OCI-LY1 (cell line): ENCODE results near the gene KCP.

ENCODE experiments used
- H2AFZ ChIP-seq: fragments of 200-600 bp; sonication (generic), shearing (Covaris generic); 2 replicates; pipeline ENCODE4 v1.6.0; 2014; ENCODE audit warnings: antibody characterized with exemption, mild to moderate bottlenecking, low read length
- H3F3A ChIP-seq: fragments of 200-600 bp; sonication (generic), shearing (Covaris generic); 2 replicates; pipeline ENCODE4 v1.6.0; 2014; ENCODE audit warnings: mild to moderate bottlenecking, antibody characterized with exemption, low read length, moderate library complexity; ENCODE audit not compliant: insufficient read depth
- H3K27ac ChIP-seq: fragments of 200-600 bp; sonication (generic); 2 replicates; pipeline ENCODE4 v1.5.1; 2014; ENCODE audit warnings: low read length, mixed run types, mild to moderate bottlenecking, low read depth; ENCODE audit not compliant: poor library complexity, severe bottlenecking
- H3K27me3 ChIP-seq: fragments of 200-600 bp; sonication (generic); 2 replicates; pipeline ENCODE4 v1.6.0; 2014; ENCODE audit warnings: antibody characterized with exemption, mild to moderate bottlenecking, low read length, moderate library complexity; ENCODE audit not compliant: insufficient read depth
- H3K36me3 ChIP-seq: fragments of 200-600 bp; sonication (generic); 2 replicates; pipeline ENCODE4 v1.6.1; 2014; ENCODE audit warnings: mild to moderate bottlenecking, antibody characterized with exemption, low read length, moderate library complexity, mixed read lengths; ENCODE audit not compliant: insufficient read depth
- H3K4me1 ChIP-seq: fragments of 200-600 bp; sonication (generic); 2 replicates; pipeline ENCODE4 v1.5.1; 2014; ENCODE audit warnings: mild to moderate bottlenecking, low read length, moderate library complexity; ENCODE audit not compliant: insufficient read depth, severe bottlenecking
- H3K4me2 ChIP-seq: fragments of 200-600 bp; sonication (generic), shearing (Covaris generic); 2 replicates; pipeline ENCODE4 v1.6.1; 2014; ENCODE audit warnings: low read length
- H3K4me3 ChIP-seq: fragments of 200-600 bp; sonication (generic); 2 replicates; pipeline ENCODE4 v1.5.1; 2014; ENCODE audit warnings: low read length, low read depth, mild to moderate bottlenecking, mixed read lengths; ENCODE audit not compliant: poor library complexity, severe bottlenecking
- H3K79me2 ChIP-seq: fragments of 200-600 bp; shearing (Covaris generic); 2 replicates; pipeline ENCODE4 v1.6.1; 2016; ENCODE audit warnings: mixed run types, low read length, mixed read lengths; ENCODE audit not compliant: insufficient read depth
- H3K9ac ChIP-seq: fragments of 200-600 bp; sonication (generic), shearing (Covaris generic); 2 replicates; pipeline ENCODE4 v1.6.1; 2014; ENCODE audit warnings: mild to moderate bottlenecking, low read length, mixed read lengths
- H3K9me2 ChIP-seq: fragments of 200-600 bp; sonication (generic), shearing (Covaris generic); 2 replicates; pipeline ENCODE4 v1.6.1; 2014; ENCODE audit warnings: low read depth, mild to moderate bottlenecking, low read length, mixed read lengths
- H3K9me3 ChIP-seq: fragments of 200-600 bp; shearing (Covaris generic); 2 replicates; pipeline ENCODE4 v1.6.1; 2014; ENCODE audit warnings: low read length, mixed read lengths
- H4K20me1 ChIP-seq: fragments of 200-600 bp; sonication (generic), shearing (Covaris generic); 2 replicates; pipeline ENCODE4 v1.6.0; 2016; ENCODE audit warnings: mild to moderate bottlenecking, low read length; ENCODE audit not compliant: insufficient read depth
- CTCF ChIP-seq: fragments of 200-600 bp; sonication (generic), shearing (Covaris generic); IDR thresholded peaks from 2 replicates; pipeline ENCODE4 v1.5.1; 2017; ENCODE audit warnings: mild to moderate bottlenecking, antibody characterized with exemption, low read length, moderate library complexity, mixed read lengths
- EZH2 ChIP-seq: fragments of 200-600 bp; sonication (generic), shearing (Covaris generic); IDR thresholded peaks from 2 replicates; pipeline ENCODE4 v1.8.0; 2017; ENCODE audit warnings: borderline replicate concordance, mixed run types, mild to moderate bottlenecking, antibody characterized with exemption, low read length, moderate library complexity, mixed read lengths

The KCP gene

GRCh38 chr7:128867241-128867640 is 43.3 kb downstream of the KCP start:
- peaks cover 25% of the 10 kb centered on the region for H3K36me3 ChIP-seq
- TF ChIP-seq EZH2 = no peak
- TF ChIP-seq CTCF = no peak
- no peak overlapping the region for H3K27ac ChIP-seq
- no peaks in the 10 kb centered on the region for H3K79me2 ChIP-seq
- no peaks in the 10 kb centered on the region for H3K9me2 ChIP-seq
- no peaks in the 10 kb centered on the region for H3F3A ChIP-seq
- peaks cover 27% of the 10 kb centered on the region for H3K4me1 ChIP-seq
- H3K27me3 ChIP-seq = peaks cover 5% of the 10 kb centered on the region; the same call in 1 of the 2 replicates
- H3K4me3 ChIP-seq = no peak overlapping the region
- no peak overlapping the region for H3K4me2 ChIP-seq
- H3K9me3 ChIP-seq = no peaks in the 10 kb centered on the region
- H4K20me1 ChIP-seq = no peaks in the 10 kb centered on the region
- no peak overlapping the region for H3K9ac ChIP-seq
- H2AFZ ChIP-seq = no peak overlapping the region

GRCh38 chr7:128865996-128866877 is 44.3 kb downstream of the KCP start:
- Histone ChIP-seq H3F3A (no peaks in the 10 kb centered on the region), H3K9me3 (no peaks in the 10 kb centered on the region), H3K4me2 (no peak overlapping the region), H3K9ac (no peak overlapping the region), H3K27me3 (peaks cover 5% of the 10 kb centered on the region; the same call in 1 of the 2 replicates), H3K9me2 (no peaks in the 10 kb centered on the region), H2AFZ (no peak overlapping the region), H3K27ac (no peak overlapping the region), H3K4me1 (peaks cover 31% of the 10 kb centered on the region), H3K4me3 (no peak overlapping the region), H4K20me1 (no peaks in the 10 kb centered on the region), H3K36me3 (peaks cover 25% of the 10 kb centered on the region), H3K79me2 (no peaks in the 10 kb centered on the region)
- no peak for TF ChIP-seq CTCF
- TF ChIP-seq EZH2 = no peak

- Histone ChIP-seq H2AFZ (no peak overlapping the region), H3K4me1 (peaks cover 31% of the 10 kb centered on the region), H4K20me1 (no peaks in the 10 kb centered on the region), H3K4me2 (no peak overlapping the region), H3K27ac (no peak overlapping the region), H3K36me3 (peaks cover 25% of the 10 kb centered on the region), H3K27me3 (peaks cover 2% of the 10 kb centered on the region; the same call in 1 of the 2 replicates), H3K9me3 (no peaks in the 10 kb centered on the region), H3K9me2 (no peaks in the 10 kb centered on the region), H3K79me2 (no peaks in the 10 kb centered on the region), H3F3A (no peaks in the 10 kb centered on the region), H3K9ac (no peak overlapping the region), H3K4me3 (no peak overlapping the region)
- TF ChIP-seq CTCF (no peak), EZH2 (no peak)
Observed at GRCh38 chr7:128865303-128865702, 45.2 kb downstream of the KCP start.
